H1 (cell line): Measurements from ENCODE around the gene DSTYK. TPM values are rescaled to one million over a fixed set of nuclear protein-coding genes. Genes with fewer than 3 reads are reported as not detected.

ENCODE experiments used
- BCL11A ChIP-seq, 2 experiments: IDR thresholded peaks; one replicate each; pipeline ENCODE4 v1.6.1; 2011; ENCODE audit warnings: low read depth in 2 of 2, low read length in 2 of 2, mild to moderate bottlenecking in 2 of 2
- SIN3A ChIP-seq, 2 experiments: IDR thresholded peaks in 1 of 2; conservative IDR thresholded peaks in 1 of 2; 2 replicates each; pipeline ENCODE4 v1.6.1; 2011 to 2012; ENCODE audit warnings: low read length in 2 of 2, improper control_type of control experiment in 1 of 2, low read depth in 1 of 2, mild to moderate bottlenecking in 1 of 2
- SIRT6 ChIP-seq: IDR thresholded peaks from one replicate; pipeline ENCODE4 v1.7.1; 2012; ENCODE audit warnings: low read length, inconsistent platforms
- TAF7 ChIP-seq: optimal IDR thresholded peaks from 2 replicates; pipeline ENCODE3; 2011; ENCODE audit warnings: low read depth, mild to moderate bottlenecking, inconsistent platforms, low read length, moderate library complexity, borderline replicate concordance
- polyA plus RNA-seq, 7 experiments: library from polyadenylated mRNA; depleted of rRNA in 3 of 7; stranded (reverse) in 5 of 7; unstranded in 2 of 7; fragments of >200 nt in 5 of 7; fragments of 200-250 nt in 2 of 7; gene quantifications; 1 replicate in 5 of 7; 2 replicates in 1 of 7; 4 replicates in 1 of 7; pipeline versions ENCODE4 v1.2.1 to v1.2.3, GENCODE V29; 2011 to 2013; ENCODE audit warnings: missing spikeins in 2 of 7, mixed read lengths in 2 of 7
- total RNA-seq: library from RNA; stranded (reverse); fragmentation: NEBNext Ultra II Directional; extraction: Animal tissue kit (Norgen Biotek cat#: 25700); gene quantifications from 2 replicates; pipeline ENCODE4 v1.2.1, GENCODE V29; 2021
- TF ChIP-seq, protein P1 (sequence below): fragments of 300-600 bp; sonication (generic); IDR thresholded peaks from 2 replicates; pipeline ENCODE4 v1.7.1; 2012; ENCODE audit warnings: low read length, moderate library complexity, mild to moderate bottlenecking, inconsistent platforms; ENCODE audit not compliant: insufficient replicate concordance
- TF ChIP-seq, protein P2 (sequence below), 3 experiments: IDR thresholded peaks; 1 replicate in 2 of 3; 2 replicates in 1 of 3; pipeline versions ENCODE4 v1.5.1 to v1.6.1; 2011; ENCODE audit warnings: low read length in 3 of 3, mild to moderate bottlenecking in 3 of 3, inconsistent platforms in 2 of 3, low read depth in 1 of 3, moderate library complexity in 1 of 3; ENCODE audit not compliant: insufficient read depth in 1 of 3; ENCODE audit errors: control extremely low read depth in 1 of 3

Gene DSTYK
- total and polyA plus RNA-seq, 2 of the 8 experiments (the other 6 are each of a cell fraction or from before 2014, with no cell fraction given): 2.7 to 8.5 TPM

DNA sequence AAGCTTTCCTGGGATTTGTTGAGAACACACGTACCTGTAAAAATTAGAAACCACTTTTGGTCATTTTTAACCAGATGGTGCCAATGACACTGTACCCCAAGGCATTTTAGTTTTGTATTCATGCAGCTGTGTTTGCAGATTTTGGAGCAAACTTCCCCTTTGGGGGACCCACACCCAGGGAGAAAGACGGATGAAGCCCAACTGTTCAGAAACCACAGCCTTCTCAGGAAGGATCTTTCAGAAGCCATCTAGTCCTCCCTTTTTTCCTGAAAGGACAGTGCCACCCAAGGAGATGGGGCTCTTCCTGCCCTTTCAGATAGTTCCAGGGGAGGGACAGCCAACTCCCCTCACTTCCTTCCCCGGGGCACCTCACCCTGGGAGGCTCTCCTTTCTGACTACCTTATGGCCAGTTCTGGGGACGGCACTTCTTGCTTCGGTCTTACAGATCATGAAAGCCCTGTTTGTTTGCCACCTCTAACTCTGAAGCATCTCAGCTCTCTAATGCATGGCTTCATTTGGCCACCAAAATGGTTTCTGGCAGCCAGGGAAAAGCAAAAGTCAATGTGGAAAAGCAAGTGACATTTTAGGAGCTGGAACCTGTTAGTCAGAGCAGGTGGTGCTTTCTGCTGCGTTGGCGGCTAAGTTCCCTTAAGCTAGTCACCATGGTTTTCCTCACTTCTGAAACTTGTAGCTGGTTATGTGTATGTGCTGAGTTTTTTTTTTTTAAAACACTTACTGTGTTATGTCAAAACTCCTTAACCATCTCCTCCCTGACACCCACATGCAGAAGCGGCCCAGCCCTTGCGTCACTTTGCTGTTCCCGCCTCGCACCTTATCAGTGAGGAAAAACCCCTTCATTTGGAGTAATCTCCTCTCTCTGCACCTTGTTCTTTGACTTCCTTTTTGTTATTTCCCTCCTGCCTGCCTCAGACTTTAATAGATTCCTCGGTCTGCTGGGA lies 26.3 kb upstream of the DSTYK start (continued):
- TF ChIP-seq, protein P1, sequence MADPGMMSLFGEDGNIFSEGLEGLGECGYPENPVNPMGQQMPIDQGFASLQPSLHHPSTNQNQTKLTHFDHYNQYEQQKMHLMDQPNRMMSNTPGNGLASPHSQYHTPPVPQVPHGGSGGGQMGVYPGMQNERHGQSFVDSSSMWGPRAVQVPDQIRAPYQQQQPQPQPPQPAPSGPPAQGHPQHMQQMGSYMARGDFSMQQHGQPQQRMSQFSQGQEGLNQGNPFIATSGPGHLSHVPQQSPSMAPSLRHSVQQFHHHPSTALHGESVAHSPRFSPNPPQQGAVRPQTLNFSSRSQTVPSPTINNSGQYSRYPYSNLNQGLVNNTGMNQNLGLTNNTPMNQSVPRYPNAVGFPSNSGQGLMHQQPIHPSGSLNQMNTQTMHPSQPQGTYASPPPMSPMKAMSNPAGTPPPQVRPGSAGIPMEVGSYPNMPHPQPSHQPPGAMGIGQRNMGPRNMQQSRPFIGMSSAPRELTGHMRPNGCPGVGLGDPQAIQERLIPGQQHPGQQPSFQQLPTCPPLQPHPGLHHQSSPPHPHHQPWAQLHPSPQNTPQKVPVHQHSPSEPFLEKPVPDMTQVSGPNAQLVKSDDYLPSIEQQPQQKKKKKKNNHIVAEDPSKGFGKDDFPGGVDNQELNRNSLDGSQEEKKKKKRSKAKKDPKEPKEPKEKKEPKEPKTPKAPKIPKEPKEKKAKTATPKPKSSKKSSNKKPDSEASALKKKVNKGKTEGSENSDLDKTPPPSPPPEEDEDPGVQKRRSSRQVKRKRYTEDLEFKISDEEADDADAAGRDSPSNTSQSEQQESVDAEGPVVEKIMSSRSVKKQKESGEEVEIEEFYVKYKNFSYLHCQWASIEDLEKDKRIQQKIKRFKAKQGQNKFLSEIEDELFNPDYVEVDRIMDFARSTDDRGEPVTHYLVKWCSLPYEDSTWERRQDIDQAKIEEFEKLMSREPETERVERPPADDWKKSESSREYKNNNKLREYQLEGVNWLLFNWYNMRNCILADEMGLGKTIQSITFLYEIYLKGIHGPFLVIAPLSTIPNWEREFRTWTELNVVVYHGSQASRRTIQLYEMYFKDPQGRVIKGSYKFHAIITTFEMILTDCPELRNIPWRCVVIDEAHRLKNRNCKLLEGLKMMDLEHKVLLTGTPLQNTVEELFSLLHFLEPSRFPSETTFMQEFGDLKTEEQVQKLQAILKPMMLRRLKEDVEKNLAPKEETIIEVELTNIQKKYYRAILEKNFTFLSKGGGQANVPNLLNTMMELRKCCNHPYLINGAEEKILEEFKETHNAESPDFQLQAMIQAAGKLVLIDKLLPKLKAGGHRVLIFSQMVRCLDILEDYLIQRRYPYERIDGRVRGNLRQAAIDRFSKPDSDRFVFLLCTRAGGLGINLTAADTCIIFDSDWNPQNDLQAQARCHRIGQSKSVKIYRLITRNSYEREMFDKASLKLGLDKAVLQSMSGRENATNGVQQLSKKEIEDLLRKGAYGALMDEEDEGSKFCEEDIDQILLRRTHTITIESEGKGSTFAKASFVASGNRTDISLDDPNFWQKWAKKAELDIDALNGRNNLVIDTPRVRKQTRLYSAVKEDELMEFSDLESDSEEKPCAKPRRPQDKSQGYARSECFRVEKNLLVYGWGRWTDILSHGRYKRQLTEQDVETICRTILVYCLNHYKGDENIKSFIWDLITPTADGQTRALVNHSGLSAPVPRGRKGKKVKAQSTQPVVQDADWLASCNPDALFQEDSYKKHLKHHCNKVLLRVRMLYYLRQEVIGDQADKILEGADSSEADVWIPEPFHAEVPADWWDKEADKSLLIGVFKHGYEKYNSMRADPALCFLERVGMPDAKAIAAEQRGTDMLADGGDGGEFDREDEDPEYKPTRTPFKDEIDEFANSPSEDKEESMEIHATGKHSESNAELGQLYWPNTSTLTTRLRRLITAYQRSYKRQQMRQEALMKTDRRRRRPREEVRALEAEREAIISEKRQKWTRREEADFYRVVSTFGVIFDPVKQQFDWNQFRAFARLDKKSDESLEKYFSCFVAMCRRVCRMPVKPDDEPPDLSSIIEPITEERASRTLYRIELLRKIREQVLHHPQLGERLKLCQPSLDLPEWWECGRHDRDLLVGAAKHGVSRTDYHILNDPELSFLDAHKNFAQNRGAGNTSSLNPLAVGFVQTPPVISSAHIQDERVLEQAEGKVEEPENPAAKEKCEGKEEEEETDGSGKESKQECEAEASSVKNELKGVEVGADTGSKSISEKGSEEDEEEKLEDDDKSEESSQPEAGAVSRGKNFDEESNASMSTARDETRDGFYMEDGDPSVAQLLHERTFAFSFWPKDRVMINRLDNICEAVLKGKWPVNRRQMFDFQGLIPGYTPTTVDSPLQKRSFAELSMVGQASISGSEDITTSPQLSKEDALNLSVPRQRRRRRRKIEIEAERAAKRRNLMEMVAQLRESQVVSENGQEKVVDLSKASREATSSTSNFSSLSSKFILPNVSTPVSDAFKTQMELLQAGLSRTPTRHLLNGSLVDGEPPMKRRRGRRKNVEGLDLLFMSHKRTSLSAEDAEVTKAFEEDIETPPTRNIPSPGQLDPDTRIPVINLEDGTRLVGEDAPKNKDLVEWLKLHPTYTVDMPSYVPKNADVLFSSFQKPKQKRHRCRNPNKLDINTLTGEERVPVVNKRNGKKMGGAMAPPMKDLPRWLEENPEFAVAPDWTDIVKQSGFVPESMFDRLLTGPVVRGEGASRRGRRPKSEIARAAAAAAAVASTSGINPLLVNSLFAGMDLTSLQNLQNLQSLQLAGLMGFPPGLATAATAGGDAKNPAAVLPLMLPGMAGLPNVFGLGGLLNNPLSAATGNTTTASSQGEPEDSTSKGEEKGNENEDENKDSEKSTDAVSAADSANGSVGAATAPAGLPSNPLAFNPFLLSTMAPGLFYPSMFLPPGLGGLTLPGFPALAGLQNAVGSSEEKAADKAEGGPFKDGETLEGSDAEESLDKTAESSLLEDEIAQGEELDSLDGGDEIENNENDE: no peak
- no peak for TF ChIP-seq BCL11A (IDR thresholded peaks at IDR 0.05; ENCODE audit: low read depth in 2 of 2, low read length in 2 of 2)
- no peak for TF ChIP-seq SIRT6
- TF ChIP-seq SIN3A (conservative IDR thresholded peaks at IDR 0.05 in 1 of 2, IDR thresholded peaks at IDR 0.05 in 1 of 2; ENCODE audit: low read depth in 1 of 2, low read length in 2 of 2): no peak
- TF ChIP-seq, protein P2, sequence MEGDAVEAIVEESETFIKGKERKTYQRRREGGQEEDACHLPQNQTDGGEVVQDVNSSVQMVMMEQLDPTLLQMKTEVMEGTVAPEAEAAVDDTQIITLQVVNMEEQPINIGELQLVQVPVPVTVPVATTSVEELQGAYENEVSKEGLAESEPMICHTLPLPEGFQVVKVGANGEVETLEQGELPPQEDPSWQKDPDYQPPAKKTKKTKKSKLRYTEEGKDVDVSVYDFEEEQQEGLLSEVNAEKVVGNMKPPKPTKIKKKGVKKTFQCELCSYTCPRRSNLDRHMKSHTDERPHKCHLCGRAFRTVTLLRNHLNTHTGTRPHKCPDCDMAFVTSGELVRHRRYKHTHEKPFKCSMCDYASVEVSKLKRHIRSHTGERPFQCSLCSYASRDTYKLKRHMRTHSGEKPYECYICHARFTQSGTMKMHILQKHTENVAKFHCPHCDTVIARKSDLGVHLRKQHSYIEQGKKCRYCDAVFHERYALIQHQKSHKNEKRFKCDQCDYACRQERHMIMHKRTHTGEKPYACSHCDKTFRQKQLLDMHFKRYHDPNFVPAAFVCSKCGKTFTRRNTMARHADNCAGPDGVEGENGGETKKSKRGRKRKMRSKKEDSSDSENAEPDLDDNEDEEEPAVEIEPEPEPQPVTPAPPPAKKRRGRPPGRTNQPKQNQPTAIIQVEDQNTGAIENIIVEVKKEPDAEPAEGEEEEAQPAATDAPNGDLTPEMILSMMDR (IDR thresholded peaks at IDR 0.05; ENCODE audit: control extremely low read depth in 1 of 3, insufficient read depth in 1 of 3, low read depth in 1 of 3, low read length in 3 of 3): no peak
- no peak for TF ChIP-seq TAF7
